Epithelial cell of esophagus (primary cell): Measurements from ENCODE around the gene TIGAR.

ENCODE experiments used
- DNase-seq: peaks from one replicate; pipeline ENCODE4 v3.0.0; 2010; ENCODE audit warnings: low read depth
- H3K4me3 ChIP-seq: 2 replicates; pipeline ENCODE4 v1.5.1; 2011; ENCODE audit warnings: mild to moderate bottlenecking, low read length, control low read depth
- TF ChIP-seq, protein P1 (sequence below): IDR thresholded peaks from 2 replicates; pipeline ENCODE4 v1.5.1; 2011; ENCODE audit warnings: low read depth, mild to moderate bottlenecking, low read length, control low read depth, inconsistent platforms; ENCODE audit not compliant: insufficient read depth; ENCODE audit errors: missing control alignments

The TIGAR gene

DNA sequence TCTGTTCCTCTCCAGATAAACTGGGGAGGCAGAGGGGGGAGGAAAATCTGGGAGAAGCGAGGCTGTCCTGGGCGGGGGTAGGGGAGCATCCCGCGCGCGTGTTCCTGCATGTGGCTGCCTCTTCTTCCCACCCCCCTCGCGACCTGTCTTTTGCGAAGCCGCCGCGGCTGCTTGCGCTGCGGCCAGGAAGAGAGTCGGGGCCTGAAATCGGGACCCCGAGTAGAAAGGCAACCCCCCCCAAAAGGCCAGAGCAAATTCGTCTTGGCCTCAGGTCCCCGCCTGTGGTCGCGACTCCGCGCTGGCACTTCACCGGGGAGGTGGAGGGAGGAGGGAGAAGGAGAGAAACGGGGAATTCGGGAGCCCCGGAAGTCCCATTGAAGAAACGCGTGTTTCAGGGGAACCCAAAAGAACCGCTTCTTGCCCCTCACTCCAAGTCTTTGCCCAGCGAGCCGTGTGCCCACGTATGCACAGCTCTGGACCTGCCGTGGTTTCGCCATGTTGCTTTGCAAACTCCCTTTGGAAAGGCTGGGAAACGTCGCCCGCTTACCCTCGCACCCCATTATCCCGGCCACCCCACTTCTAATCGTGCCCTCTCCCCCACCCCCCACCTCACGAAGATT is 46.5 kb upstream of the TIGAR start:
- no peak for DNase-seq
- H3K4me3 ChIP-seq: peak overlapping the region; percentile 97
- TF ChIP-seq, protein P1, sequence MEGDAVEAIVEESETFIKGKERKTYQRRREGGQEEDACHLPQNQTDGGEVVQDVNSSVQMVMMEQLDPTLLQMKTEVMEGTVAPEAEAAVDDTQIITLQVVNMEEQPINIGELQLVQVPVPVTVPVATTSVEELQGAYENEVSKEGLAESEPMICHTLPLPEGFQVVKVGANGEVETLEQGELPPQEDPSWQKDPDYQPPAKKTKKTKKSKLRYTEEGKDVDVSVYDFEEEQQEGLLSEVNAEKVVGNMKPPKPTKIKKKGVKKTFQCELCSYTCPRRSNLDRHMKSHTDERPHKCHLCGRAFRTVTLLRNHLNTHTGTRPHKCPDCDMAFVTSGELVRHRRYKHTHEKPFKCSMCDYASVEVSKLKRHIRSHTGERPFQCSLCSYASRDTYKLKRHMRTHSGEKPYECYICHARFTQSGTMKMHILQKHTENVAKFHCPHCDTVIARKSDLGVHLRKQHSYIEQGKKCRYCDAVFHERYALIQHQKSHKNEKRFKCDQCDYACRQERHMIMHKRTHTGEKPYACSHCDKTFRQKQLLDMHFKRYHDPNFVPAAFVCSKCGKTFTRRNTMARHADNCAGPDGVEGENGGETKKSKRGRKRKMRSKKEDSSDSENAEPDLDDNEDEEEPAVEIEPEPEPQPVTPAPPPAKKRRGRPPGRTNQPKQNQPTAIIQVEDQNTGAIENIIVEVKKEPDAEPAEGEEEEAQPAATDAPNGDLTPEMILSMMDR: no peak

DNA sequence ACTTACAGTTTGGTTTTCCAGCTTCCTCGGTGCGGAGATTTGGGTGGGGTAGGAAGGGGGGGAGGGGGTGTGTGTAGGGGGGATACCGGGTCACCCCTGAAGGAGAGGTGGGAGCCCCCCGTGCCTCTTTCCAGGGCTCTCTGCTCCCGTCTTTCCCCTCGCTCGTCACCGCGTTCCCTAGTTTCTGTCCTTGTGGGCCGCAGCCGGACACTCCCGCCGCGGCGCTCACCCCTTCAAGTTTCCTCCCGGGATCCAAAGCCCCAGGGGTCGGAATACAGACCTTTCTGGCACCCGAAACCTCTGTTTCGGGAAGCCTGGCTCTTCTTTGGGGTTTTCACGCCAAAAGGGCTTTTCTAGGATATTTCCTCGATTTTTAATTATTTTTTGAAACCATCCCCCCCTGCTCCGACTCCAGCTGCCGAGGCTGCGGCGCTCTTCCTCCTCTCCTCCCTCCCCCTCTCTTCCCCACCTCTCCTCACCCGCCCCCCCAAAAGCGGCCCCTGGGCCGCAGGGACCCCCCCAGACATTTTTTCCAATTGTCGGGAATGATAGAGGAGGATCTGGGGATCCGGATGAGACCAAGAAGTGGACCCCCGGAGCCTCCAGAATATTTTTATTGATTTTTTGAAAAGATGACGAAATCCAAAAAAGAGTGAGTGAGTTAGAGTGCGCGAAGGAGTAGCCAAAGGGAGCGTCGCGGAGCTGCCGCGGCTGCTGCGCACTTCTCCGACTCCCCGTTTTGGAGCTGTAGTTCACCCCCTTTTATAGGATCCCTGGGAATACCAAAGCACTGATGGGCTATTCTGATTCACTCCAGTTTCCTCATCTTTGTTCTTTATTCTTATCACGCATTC is 45.8 kb upstream of the TIGAR start:
- TF ChIP-seq, protein P1: no peak
- H3K4me3 ChIP-seq: peak overlapping the region; percentile 97
- peak; percentile 60 for DNase-seq

DNA sequence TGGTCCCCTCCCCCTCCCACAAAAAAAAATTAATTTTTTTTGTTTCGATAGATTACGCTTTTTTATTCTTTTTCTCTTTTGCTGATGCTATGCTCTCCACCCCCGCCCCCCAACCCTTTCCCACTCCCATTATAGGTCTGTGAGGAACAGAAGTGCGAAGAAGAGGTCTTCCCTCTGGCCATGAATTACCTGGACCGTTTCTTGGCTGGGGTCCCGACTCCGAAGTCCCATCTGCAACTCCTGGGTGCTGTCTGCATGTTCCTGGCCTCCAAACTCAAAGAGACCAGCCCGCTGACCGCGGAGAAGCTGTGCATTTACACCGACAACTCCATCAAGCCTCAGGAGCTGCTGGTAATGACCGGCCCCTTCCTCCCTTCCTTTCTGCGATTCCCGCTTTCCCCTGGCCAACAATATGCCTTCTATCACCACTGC is 45.1 kb upstream of the TIGAR start:
- DNase-seq: no peak
- TF ChIP-seq, protein P1: no peak
- peak overlapping the region; percentile 97 for H3K4me3 ChIP-seq

DNA sequence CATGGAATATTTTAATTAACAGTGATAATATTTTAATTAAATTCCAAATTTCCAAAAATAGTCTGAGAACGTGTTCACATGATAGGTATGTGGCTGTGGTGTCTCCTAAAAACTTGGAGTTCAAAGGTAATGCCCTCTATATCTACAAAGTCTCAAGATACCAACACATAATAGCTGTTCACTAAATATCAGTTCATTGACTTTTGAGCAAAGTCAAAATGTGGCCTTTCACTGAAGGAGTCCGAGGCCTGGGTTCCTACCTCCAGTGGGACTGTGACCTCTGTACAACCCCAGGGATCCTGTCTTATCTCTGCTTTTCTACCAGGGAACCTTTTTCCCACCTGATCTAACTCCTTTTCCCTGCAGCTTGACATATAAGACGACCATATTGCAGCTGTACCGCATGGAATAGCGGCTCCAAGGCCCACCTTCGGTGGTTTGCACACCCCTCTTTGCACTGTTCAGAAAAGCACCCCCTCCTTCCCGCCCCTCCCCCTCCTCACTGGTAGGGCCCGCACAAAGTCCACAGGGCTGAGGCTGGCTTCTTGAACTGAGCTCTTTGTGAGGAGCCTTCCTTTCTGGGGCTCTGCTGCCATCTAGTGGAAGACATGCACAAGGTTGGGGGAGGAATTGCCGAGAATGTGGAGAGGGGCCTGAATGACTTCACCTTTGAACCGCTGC is 44.3 kb upstream of the TIGAR start:
- TF ChIP-seq, protein P1: peak; percentile 94
- H3K4me3 ChIP-seq: peak overlapping the region; percentile 97
- DNase-seq: peak; percentile 89

DNA sequence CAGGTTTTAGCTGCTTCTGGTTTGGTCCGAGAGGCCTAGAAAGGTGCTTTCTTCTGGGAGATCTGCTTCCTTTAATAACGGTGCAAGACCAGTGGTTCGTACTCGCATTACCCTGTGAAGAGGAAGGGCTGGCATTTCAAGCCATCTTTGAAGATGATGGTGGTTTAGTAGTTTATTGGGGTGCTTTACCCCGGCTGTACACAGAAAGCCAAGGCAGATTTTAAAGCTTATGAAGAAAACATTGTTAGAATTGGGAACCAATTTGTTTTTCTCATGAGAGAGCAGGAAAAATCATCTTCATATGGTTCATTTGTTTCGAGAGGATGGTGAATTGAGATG is 43.8 kb upstream of the TIGAR start:
- no peak for DNase-seq
- no peak overlapping the region for H3K4me3 ChIP-seq
- TF ChIP-seq, protein P1: no peak

DNA sequence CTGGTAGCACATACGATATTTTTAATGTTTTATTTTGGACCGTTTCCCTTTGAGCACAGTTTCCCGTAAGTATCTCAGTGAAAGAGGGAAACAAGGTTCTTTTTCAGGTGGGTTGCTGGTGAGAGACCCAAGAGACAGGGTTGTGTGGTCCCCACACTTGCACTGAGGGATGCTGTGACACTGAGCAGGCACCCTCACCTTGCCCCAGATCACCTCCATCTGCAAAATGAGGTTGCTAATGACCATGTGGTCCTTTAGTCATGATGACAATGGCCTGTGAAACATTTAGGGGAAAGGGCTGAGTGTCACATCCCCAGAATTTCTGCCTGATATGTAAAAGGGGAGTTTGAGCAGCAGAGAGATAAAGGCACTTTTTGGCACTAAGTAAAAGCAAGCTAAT is 43.2 kb upstream of the TIGAR start:
- H3K4me3 ChIP-seq: no peak overlapping the region
- TF ChIP-seq, protein P1: no peak
- DNase-seq: no peak
